ENCODE data around the gene BZW2.
"Not testable (repeated sequence)": the region's sequence is repeated elsewhere in the genome, so short reads cannot be mapped to it uniquely, and the experiment has no call there.

Gene BZW2

DNA sequence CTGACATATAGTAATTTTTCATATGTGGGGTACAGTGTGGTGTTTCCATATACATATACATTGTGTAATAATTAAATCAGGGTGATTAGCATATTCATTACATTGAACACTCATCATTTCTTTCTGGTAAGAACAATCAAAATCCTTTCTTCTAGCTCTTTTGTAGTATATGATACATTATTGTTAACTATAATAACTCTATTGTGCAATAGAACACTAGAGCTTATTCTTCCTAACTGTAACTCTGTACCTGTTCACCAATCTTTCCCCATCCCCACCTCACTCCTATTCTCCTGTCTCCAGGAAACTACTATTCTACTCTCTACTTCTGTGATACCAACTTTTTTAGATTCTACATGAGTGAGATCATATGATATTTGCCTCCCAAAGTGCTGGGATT is 9.4 kb downstream of the BZW2 start:
- Histone ChIP-seq H3K4me1 (ENCODE audit: control insufficient read depth in 5 of 5, insufficient read depth in 5 of 5, low read length in 5 of 5) (peaks cover 0 to 20% (median 10%) of the 10 kb centered on the region in 5 donors), H3K9ac (ENCODE audit: low read length in 5 of 5) (no peak overlapping the region), H3K27ac (ENCODE audit: low read depth, low read length) (no peak overlapping the region), H3K36me3 (ENCODE audit: control insufficient read depth in 5 of 5, insufficient read depth in 5 of 5, low read length in 5 of 5) (no peaks in the 10 kb centered on the region), H3K27me3 (ENCODE audit: control insufficient read depth in 5 of 5, insufficient read depth in 4 of 5, low read length in 5 of 5) (no peaks in the 10 kb centered on the region), H3K4me3 (ENCODE audit: low read depth in 1 of 5, low read length in 5 of 5) (no peak overlapping the region), H3K9me3 (ENCODE audit: control insufficient read depth in 5 of 5, low read length in 5 of 5) (no peaks in the 10 kb centered on the region)

DNA sequence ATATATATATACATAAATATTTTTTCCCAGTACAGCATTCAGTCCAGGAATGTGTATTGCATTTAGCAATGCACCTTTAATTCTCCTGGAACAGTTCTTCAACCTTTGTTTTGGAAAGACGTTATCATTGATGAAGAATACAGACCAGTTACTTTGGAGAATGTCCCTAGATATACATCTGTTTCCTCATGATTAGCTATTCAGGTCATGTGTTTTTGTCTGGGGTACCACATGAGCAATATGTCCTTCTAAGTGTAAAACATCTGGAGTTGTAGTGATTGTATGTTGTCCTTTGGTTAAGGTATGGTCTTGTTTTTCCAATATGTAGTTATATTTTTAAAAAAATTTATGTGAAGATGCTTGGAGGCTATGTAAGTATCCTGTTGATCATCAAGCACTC is 10.2 kb downstream of the BZW2 start:
- Histone ChIP-seq H3K4me1 (ENCODE audit: control insufficient read depth in 5 of 5, insufficient read depth in 5 of 5, low read length in 5 of 5) (peaks cover 0 to 26% (median 12%) of the 10 kb centered on the region in 5 donors), H3K9me3 (ENCODE audit: control insufficient read depth in 5 of 5, low read length in 5 of 5) (no peaks in the 10 kb centered on the region), H3K9ac (ENCODE audit: low read length in 5 of 5) (no peak overlapping the region), H3K36me3 (ENCODE audit: control insufficient read depth in 5 of 5, insufficient read depth in 5 of 5, low read length in 5 of 5) (no peaks in the 10 kb centered on the region), H3K27ac (ENCODE audit: low read depth, low read length) (no peak overlapping the region), H3K4me3 (ENCODE audit: low read depth in 1 of 5, low read length in 5 of 5) (no peak overlapping the region), H3K27me3 (ENCODE audit: control insufficient read depth in 5 of 5, insufficient read depth in 4 of 5, low read length in 5 of 5) (no peaks in the 10 kb centered on the region)

DNA sequence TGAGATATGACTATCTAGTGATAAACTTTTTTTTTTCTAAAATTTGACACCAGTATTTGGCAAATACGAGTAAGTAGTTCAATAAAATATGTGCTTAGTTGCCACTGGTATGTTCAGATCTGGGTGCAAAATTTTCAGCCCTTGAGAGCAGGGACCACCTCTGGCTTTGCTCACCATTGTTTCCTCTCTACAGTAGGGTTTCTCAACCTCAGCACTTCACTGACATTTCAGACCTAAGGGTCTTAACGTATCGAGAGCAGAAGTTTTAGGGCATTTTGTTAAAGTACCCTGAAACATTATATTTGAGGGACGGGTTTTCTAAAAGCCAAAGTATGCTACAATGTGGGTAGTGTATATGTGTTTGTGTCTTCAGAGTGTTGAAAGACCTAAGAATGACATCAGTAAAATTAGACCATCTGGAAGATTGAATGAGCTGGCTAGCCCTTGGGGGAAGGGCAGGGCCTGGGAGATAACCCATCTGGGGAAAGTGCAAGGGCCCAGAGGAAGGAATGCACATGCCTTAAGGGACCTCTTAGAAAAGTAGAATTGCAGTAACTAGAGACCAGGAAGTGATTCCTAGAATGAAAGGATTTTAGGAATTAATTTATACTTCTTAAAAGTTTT is 11.8 kb downstream of the BZW2 start:
- Histone ChIP-seq H3K9ac (ENCODE audit: low read length in 5 of 5) (no peak overlapping the region), H3K9me3 (ENCODE audit: control insufficient read depth in 5 of 5, low read length in 5 of 5) (no peaks in the 10 kb centered on the region), H3K27ac (ENCODE audit: low read depth, low read length) (peak overlapping the region; percentile 8), H3K27me3 (ENCODE audit: control insufficient read depth in 5 of 5, insufficient read depth in 4 of 5, low read length in 5 of 5) (no peaks in the 10 kb centered on the region), H3K4me3 (ENCODE audit: low read depth in 1 of 5, low read length in 5 of 5) (no peak overlapping the region), H3K36me3 (ENCODE audit: control insufficient read depth in 5 of 5, insufficient read depth in 5 of 5, low read length in 5 of 5) (no peaks in the 10 kb centered on the region), H3K4me1 (ENCODE audit: control insufficient read depth in 5 of 5, insufficient read depth in 5 of 5, low read length in 5 of 5) (peaks cover 0 to 24% (median 5%) of the 10 kb centered on the region in 5 donors)

DNA sequence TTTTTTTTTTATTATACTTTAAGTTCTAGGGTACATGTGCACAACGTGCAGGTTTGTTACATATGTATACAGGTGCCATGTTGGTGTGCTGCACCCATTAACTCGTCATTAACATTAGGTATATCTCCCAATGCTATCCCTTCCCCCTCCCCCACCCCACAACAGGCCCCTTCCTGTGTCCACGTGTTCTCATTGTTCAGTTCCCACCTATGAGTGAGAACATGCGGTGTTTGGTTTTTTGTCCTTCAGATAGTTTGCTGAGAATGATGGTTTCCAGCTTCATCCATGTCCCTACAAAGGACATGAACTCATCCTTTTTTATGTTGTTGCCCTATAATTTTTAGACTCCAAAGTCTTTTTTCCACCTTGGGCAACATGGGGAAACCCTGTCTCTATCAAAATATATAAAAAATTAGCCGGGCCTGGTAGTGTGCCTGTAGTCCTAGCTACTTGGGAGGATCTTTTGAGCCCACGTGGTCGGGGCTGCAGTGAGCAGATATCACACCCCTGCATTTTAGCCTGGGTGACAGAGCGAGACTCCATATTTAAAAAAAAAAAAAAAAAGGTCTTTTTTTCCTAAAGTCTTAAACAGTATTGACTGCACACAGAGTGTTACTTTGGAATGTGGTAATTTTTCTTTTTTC is 14.0 kb downstream of the BZW2 start:
- not testable (repeated sequence) for H3K27ac ChIP-seq (ENCODE audit: low read depth, low read length); H3K27me3 ChIP-seq (ENCODE audit: control insufficient read depth in 5 of 5, insufficient read depth in 4 of 5, low read length in 5 of 5); H3K4me3 ChIP-seq (ENCODE audit: low read depth in 1 of 5, low read length in 5 of 5); H3K36me3 ChIP-seq (ENCODE audit: control insufficient read depth in 5 of 5, insufficient read depth in 5 of 5, low read length in 5 of 5); H3K9ac ChIP-seq (ENCODE audit: low read length in 5 of 5); H3K9me3 ChIP-seq (ENCODE audit: control insufficient read depth in 5 of 5, low read length in 5 of 5)
- H3K4me1 ChIP-seq (ENCODE audit: control insufficient read depth in 5 of 5, insufficient read depth in 5 of 5, low read length in 5 of 5): peaks cover 0 to 24% (median 5%) of the 10 kb centered on the region in 5 donors

DNA sequence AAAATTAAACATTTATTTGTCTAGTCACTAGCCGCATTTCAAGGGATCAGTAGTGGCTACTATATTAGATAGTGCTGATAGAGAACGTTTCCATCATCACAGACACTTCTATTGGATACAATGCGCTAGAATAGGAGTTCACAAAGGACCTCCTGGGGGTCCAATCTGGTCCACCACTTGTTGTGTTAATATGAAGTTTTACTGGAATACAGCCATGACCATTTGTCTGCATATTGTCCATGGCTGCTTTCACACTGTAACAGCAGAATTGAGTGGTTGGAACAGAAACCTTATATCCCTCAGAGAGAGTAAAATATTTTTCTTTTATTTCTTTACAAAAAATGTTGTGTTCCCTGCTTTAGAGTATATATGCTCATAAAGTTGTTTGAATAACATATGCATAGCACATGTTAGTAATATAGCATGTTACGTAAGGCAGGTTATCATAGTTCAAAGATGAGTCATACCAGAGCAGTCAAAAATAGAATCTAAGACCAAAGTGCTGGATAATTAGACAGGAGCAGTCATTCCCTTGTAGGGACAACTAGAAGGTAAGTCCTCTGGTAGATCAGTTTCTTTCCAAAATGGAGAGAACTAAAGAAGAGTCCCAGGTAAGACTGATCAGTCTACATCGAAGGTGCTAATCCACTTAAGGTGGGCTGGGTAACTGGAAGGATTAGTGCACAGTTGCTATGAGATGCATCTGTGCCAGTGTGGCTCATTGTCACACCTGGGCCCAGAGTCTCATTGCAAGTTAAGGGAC is 14.9 kb downstream of the BZW2 start:
- Histone ChIP-seq H3K9me3 (ENCODE audit: control insufficient read depth in 5 of 5, low read length in 5 of 5) (no peaks in the 10 kb centered on the region), H3K4me3 (ENCODE audit: low read depth in 1 of 5, low read length in 5 of 5) (no peak overlapping the region), H3K36me3 (ENCODE audit: control insufficient read depth in 5 of 5, insufficient read depth in 5 of 5, low read length in 5 of 5) (no peaks in the 10 kb centered on the region), H3K4me1 (ENCODE audit: control insufficient read depth in 5 of 5, insufficient read depth in 5 of 5, low read length in 5 of 5) (peaks cover 0 to 24% (median 5%) of the 10 kb centered on the region in 5 donors), H3K9ac (ENCODE audit: low read length in 5 of 5) (no peak overlapping the region), H3K27ac (ENCODE audit: low read depth, low read length) (no peak overlapping the region), H3K27me3 (ENCODE audit: control insufficient read depth in 5 of 5, insufficient read depth in 4 of 5, low read length in 5 of 5) (no peaks in the 10 kb centered on the region)

DNA sequence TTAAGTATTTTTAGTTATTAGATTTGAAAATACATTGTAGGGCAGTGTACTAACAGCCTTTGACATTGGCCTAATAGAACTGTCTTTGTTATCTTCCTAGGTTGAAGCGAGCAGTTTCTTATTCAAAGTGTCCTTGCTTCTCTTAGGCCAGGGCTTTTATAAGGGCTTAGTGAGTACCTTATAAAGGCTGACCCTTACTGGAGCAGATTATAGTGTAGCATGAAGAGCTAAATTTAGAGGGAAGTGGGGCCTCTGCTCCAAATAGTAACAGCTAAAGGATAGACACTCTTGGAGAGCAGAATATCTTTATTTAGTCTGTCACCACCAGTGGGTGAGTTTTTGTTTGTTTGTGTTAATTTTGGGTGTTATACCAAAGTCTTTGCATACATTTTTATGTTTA is 15.9 kb downstream of the BZW2 start:
- Histone ChIP-seq H3K4me1 (ENCODE audit: control insufficient read depth in 5 of 5, insufficient read depth in 5 of 5, low read length in 5 of 5) (peaks cover 0 to 24% (median 5%) of the 10 kb centered on the region in 5 donors), H3K9ac (ENCODE audit: low read length in 5 of 5) (no peak overlapping the region), H3K27me3 (ENCODE audit: control insufficient read depth in 5 of 5, insufficient read depth in 4 of 5, low read length in 5 of 5) (no peaks in the 10 kb centered on the region), H3K36me3 (ENCODE audit: control insufficient read depth in 5 of 5, insufficient read depth in 5 of 5, low read length in 5 of 5) (no peaks in the 10 kb centered on the region), H3K27ac (ENCODE audit: low read depth, low read length) (peak overlapping the region; percentile 4), H3K4me3 (ENCODE audit: low read depth in 1 of 5, low read length in 5 of 5) (no peak overlapping the region), H3K9me3 (ENCODE audit: control insufficient read depth in 5 of 5, low read length in 5 of 5) (no peaks in the 10 kb centered on the region)

DNA sequence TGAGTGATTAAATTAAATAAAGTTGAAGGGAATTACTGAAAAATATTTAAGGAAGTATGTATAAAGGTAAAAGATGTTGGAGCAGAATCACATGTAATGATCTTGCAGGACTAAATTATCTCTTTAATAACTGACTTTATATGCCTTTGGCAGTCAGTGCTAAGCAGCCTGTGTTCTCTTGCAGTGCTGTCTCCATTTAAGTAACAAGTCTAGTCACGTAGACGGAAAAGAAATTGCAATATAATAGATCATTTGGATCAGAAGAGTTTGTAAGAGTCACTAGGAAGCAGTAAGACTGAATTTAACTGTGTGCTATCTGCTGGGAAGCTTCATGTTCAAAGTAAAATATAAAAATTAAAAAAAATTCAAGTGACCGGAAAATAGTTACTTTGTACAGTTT is 21.4 kb downstream of the BZW2 start:
- no peak overlapping the region for H3K4me3 ChIP-seq (ENCODE audit: low read depth in 1 of 5, low read length in 5 of 5)
- H3K27ac ChIP-seq (ENCODE audit: low read depth, low read length): peak overlapping the region; percentile 98
- H3K9me3 ChIP-seq (ENCODE audit: control insufficient read depth in 5 of 5, low read length in 5 of 5): no peaks in the 10 kb centered on the region
- no peaks in the 10 kb centered on the region for H3K36me3 ChIP-seq (ENCODE audit: control insufficient read depth in 5 of 5, insufficient read depth in 5 of 5, low read length in 5 of 5)
- H3K9ac ChIP-seq (ENCODE audit: low read length in 5 of 5): peak overlapping the region in 1 of 5 donors; percentile 50
- no peaks in the 10 kb centered on the region for H3K27me3 ChIP-seq (ENCODE audit: control insufficient read depth in 5 of 5, insufficient read depth in 4 of 5, low read length in 5 of 5)
- H3K4me1 ChIP-seq (ENCODE audit: control insufficient read depth in 5 of 5, insufficient read depth in 5 of 5, low read length in 5 of 5): peaks cover 0 to 38% (median 32%) of the 10 kb centered on the region in 5 donors

DNA sequence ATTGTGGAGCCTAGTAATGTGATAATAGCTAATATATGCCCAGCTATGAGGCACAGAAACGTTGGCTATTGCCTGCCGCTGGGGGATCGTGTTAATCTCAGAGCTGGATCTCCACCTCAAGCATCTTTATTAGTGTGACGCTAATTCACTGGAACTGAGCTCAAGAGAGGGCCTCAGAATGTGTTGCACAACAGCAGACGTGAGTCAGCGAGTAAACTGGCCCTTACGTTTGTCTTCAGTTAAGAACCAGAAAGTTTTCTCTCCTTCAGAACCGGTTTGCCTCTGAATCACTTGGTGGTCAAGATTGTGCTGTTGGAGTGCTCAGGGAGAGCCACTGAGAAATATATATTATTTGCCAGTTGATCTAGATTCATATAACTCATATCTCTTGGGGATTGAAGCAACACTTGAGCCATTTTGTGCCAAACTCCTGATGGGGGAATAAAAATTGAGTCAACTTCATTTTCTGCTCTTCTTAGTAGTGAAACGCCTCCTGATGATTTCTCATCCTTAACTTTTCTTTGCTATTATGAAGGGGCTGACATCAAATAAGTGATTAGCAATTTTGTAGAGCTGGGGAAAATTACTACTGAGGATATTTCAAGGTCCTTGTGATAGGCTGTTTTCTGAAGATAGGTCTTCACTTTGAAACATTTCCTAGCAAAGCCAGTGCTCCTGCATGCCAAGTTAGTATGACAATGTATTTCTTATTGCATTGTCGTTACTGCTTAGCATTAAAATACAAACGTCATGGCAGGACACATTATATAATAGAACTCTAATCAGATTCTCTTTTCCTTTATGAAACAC is 22.3 kb downstream of the BZW2 start:
- Histone ChIP-seq H3K36me3 (ENCODE audit: control insufficient read depth in 5 of 5, insufficient read depth in 5 of 5, low read length in 5 of 5) (no peaks in the 10 kb centered on the region), H3K9ac (ENCODE audit: low read length in 5 of 5) (peak overlapping the region in 2 of 5 donors; percentile 63 to 72), H3K4me1 (ENCODE audit: control insufficient read depth in 5 of 5, insufficient read depth in 5 of 5, low read length in 5 of 5) (peaks cover 0 to 34% (median 32%) of the 10 kb centered on the region in 5 donors), H3K9me3 (ENCODE audit: control insufficient read depth in 5 of 5, low read length in 5 of 5) (no peaks in the 10 kb centered on the region), H3K27ac (ENCODE audit: low read depth, low read length) (peak overlapping the region; percentile 98), H3K4me3 (ENCODE audit: low read depth in 1 of 5, low read length in 5 of 5) (no peak overlapping the region), H3K27me3 (ENCODE audit: control insufficient read depth in 5 of 5, insufficient read depth in 4 of 5, low read length in 5 of 5) (no peaks in the 10 kb centered on the region)

DNA sequence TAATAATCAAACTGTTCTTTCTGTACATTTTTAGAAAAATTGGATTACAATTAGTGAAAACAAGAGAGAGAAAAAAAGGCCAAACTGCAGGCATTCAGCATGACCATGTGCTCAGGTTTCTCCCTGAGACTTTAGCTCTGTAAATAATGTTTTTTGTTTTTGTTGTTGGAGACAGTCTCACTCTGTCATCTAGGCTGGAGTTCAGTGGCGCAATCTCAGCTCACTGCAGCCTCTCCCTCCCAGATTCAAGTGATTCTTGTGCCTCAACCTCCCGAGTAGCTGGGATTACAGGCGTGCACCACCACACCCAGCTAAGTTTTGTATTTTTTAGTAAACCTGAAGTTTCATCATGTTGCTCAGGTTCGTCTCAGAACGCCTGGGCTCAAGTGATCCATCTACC is 23.0 kb downstream of the BZW2 start:
- Histone ChIP-seq H3K4me1 (ENCODE audit: control insufficient read depth in 5 of 5, insufficient read depth in 5 of 5, low read length in 5 of 5) (peaks cover 0 to 34% (median 32%) of the 10 kb centered on the region in 5 donors), H3K27ac (ENCODE audit: low read depth, low read length) (peak overlapping the region; percentile 98), H3K4me3 (ENCODE audit: low read depth in 1 of 5, low read length in 5 of 5) (no peak overlapping the region), H3K36me3 (ENCODE audit: control insufficient read depth in 5 of 5, insufficient read depth in 5 of 5, low read length in 5 of 5) (no peaks in the 10 kb centered on the region), H3K27me3 (ENCODE audit: control insufficient read depth in 5 of 5, insufficient read depth in 4 of 5, low read length in 5 of 5) (no peaks in the 10 kb centered on the region), H3K9ac (ENCODE audit: low read length in 5 of 5) (peak overlapping the region in 2 of 5 donors; percentile 63 to 72), H3K9me3 (ENCODE audit: control insufficient read depth in 5 of 5, low read length in 5 of 5) (no peaks in the 10 kb centered on the region)

Measured in subcutaneous abdominal adipose tissue (tissue), 5 donors.